Tibial artery (tissue), 4 donors: Measurements from ENCODE around the gene CCNY.

Experiments
- DNase-seq, 2 donors: peaks; one replicate each; pipeline ENCODE4 v3.0.0-alpha.2; 2019
- H3K27ac ChIP-seq, 2 donors: fragments of 200-600 bp; sonication (generic) in 1 of 2; 1 replicate in 1 of 2; 2 replicates in 1 of 2; pipeline ENCODE4 v1.5.1; 2018 to 2019; ENCODE audit warnings: mild to moderate bottlenecking in 1 of 2
- H3K27me3 ChIP-seq, 2 donors: fragments of 200-600 bp; sonication (generic) in 1 of 2; one replicate each; pipeline versions ENCODE4 v1.5.1 to v1.6.0; 2016 to 2019
- H3K36me3 ChIP-seq, 3 donors: fragments of 200-600 bp; sonication (generic) in 2 of 3; one replicate each; pipeline ENCODE4 v1.5.1; 2016 to 2019; ENCODE audit warnings: mild to moderate bottlenecking in 2 of 3
- H3K4me1 ChIP-seq, 4 donors: fragments of 200-600 bp; sonication (generic) in 2 of 4; 1 replicate in 3 of 4; 2 replicates in 1 of 4; pipeline ENCODE4 v1.5.1; 2016 to 2019
- H3K4me3 ChIP-seq, 2 donors: fragments of 200-600 bp; sonication (generic) in 1 of 2; 1 replicate in 1 of 2; 2 replicates in 1 of 2; pipeline ENCODE4 v1.5.1; 2018 to 2019; ENCODE audit warnings: mild to moderate bottlenecking in 2 of 2
- H3K9me3 ChIP-seq, 3 donors: fragments of 200-600 bp; sonication (generic) in 1 of 3; one replicate each; pipeline ENCODE4 v1.5.1; 2016 to 2019
- intact Hi-C: fragments of 100-400 bp; cut with DNase I; formaldehyde crosslinking; loops from one replicate; pipeline ENCODE4 v1.15.0; 2023; ENCODE audit warnings: low total_unique reads
- TF ChIP-seq, protein P1 (sequence below), 2 experiments: fragments of 200-600 bp in 1 of 2; fragments of 450-650 bp in 1 of 2; IDR thresholded peaks; one replicate each; pipeline ENCODE4 v1.5.1; 2017 to 2019; ENCODE audit warnings: antibody characterized with exemption in 2 of 2, mild to moderate bottlenecking in 1 of 2, moderate library complexity in 1 of 2

Gene CCNY

DNA sequence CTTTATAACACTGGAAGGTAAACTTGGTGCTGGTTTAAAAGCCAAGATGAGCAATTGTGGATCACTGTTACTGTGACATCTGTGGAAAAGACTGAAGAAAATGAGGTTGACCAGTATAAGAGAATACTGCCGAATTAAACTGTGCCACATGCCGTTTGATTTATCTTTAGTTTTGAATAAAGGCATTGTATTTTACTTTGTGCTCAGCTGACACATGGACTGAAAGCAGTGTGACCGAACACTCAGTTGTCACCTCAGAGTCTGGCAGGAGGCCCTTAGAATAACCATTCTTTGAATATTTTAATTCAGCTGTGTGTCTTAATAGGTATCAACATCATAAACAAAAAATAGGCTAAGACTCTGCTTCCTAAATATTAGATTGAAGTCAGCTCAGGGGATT lies 135.1 kb downstream of the CCNY start:
- Histone ChIP-seq H3K4me3 (no peak overlapping the region), H3K27me3 (no peaks in the 10 kb centered on the region), H3K36me3 (no peaks in the 10 kb centered on the region), H3K9me3 (no peaks in the 10 kb centered on the region), H3K4me1 (peaks cover 0 to 8% (median 7%) of the 10 kb centered on the region in 4 donors), H3K27ac (no peak overlapping the region)
- intact Hi-C loops = no loop called here
- DNase-seq = no peak
- TF ChIP-seq, protein P1, sequence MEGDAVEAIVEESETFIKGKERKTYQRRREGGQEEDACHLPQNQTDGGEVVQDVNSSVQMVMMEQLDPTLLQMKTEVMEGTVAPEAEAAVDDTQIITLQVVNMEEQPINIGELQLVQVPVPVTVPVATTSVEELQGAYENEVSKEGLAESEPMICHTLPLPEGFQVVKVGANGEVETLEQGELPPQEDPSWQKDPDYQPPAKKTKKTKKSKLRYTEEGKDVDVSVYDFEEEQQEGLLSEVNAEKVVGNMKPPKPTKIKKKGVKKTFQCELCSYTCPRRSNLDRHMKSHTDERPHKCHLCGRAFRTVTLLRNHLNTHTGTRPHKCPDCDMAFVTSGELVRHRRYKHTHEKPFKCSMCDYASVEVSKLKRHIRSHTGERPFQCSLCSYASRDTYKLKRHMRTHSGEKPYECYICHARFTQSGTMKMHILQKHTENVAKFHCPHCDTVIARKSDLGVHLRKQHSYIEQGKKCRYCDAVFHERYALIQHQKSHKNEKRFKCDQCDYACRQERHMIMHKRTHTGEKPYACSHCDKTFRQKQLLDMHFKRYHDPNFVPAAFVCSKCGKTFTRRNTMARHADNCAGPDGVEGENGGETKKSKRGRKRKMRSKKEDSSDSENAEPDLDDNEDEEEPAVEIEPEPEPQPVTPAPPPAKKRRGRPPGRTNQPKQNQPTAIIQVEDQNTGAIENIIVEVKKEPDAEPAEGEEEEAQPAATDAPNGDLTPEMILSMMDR (IDR thresholded peaks at IDR 0.05) = no peak

DNA sequence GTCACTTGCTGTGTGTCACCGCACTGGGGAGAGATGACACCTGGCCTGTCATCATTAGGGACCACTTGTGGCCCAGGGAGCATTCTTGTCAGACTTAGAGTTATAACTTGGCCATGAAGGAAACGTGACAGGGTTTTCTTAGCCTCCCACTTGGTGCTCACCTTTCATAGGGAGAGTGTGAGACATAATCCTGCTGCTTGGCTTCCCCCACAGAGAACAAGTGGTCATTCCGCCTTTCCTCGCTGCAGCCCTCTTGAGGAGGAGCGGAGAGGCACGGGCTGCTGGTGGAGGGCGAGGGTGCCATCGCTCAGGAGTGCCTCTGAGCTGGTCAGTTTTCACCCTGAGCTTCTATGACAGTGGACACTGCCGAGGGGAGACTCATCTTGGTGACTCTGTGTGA lies 143.8 kb downstream of the CCNY start:
- intact Hi-C loops = no loop called here
- Histone ChIP-seq H3K4me1 (peaks cover 0 to 10% (median 3%) of the 10 kb centered on the region in 4 donors), H3K27me3 (no peaks in the 10 kb centered on the region), H3K27ac (no peak overlapping the region), H3K36me3 (no peaks in the 10 kb centered on the region), H3K9me3 (no peaks in the 10 kb centered on the region), H3K4me3 (no peak overlapping the region)
- TF ChIP-seq, protein P1 (IDR thresholded peaks at IDR 0.05) = no peak
- DNase-seq = no peak

DNA sequence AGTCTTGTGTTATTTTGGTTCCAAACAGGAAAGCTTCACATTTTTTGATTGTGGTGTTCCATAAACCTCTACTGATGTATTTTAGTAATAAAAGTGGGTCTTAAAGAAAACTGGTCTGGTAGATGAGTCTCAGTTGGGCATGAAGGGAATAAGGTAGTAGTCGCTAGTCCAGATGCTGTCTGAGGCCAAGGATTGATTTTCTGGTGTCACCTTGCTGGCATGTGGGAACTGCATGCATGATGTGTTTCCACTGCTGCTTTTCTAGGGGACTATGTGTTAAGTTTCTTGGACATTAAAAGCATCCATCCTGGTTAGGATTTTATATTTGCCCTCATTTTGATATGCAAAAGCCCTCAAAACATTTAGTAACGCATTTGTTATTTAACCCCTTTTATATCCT lies 145.1 kb downstream of the CCNY start:
- TF ChIP-seq, protein P1 (IDR thresholded peaks at IDR 0.05) = no peak
- DNase-seq = no peak
- H3K27ac ChIP-seq = no peak overlapping the region

DNA sequence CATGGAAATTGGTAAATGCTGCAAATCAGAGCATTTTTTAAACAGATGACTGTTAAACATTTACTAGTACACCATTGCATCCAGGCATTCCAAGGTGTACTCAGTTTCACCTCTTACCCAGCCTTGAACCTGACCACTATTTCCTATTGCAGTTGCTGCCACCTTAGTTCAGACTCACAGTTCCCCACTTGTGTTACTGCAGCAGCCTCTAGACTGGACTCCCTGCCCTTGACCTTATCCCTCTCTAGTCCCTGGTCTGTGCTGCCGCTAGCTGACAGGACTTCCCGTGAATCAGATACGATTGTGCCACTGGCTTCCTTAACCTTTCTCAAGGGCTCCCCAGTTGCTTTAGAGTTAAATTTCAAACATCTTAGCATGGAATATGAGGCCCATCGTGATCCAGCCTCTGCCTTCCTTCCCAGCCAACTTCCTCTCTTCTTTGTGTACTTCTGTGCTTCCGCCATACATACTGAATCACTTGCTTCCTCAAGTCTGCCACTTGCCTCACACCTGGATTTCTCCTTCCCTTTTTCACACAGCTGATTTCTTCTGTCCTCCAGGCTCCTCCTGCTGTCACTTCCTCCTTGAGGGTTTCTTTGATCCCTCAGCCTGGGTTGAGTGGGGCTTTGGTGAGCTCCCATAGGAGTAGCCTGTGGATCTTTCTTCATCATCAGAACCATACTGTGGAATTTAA lies 150.1 kb downstream of the CCNY start:
- H3K36me3 ChIP-seq = peaks cover 0 to 13% (median 6%) of the 10 kb centered on the region in 3 donors
- H3K4me1 ChIP-seq = peaks cover 0 to 10% (median under 1%) of the 10 kb centered on the region in 4 donors
- no peak overlapping the region for H3K4me3 ChIP-seq
- intact Hi-C loops = no loop called here
- H3K27me3 ChIP-seq = no peaks in the 10 kb centered on the region
- H3K9me3 ChIP-seq = no peaks in the 10 kb centered on the region
- no peak for DNase-seq
- H3K27ac ChIP-seq = no peak overlapping the region
- TF ChIP-seq, protein P1 (IDR thresholded peaks at IDR 0.05) = no peak

More for the DNA sequence above, 145.1 kb downstream of the CCNY start:
- Histone ChIP-seq H3K4me3 (no peak overlapping the region), H3K36me3 (peaks cover 0 to 6% (median 0%) of the 10 kb centered on the region in 3 donors), H3K9me3 (no peaks in the 10 kb centered on the region), H3K27me3 (no peaks in the 10 kb centered on the region), H3K4me1 (peaks cover 0 to 10% (median 3%) of the 10 kb centered on the region in 4 donors)
- intact Hi-C loops = no loop called here

GRCh38 chr10:35487336-35488034 lies 151.2 kb downstream of the CCNY start:
- intact Hi-C loops = no loop called here
- Histone ChIP-seq H3K36me3 (peaks cover 0 to 13% (median 6%) of the 10 kb centered on the region in 3 donors), H3K4me1 (peaks cover 0 to 6% (median under 1%) of the 10 kb centered on the region in 4 donors), H3K27me3 (no peaks in the 10 kb centered on the region), H3K4me3 (no peak overlapping the region), H3K9me3 (no peaks in the 10 kb centered on the region), H3K27ac (no peak overlapping the region)
- DNase-seq = no peak
- TF ChIP-seq, protein P1 (IDR thresholded peaks at IDR 0.05) = no peak
